ENCODE measurements around the gene ABI3BP. TPM values are rescaled to one million over a fixed set of nuclear protein-coding genes. Genes with fewer than 3 reads are reported as not detected.

The ABI3BP gene
- total and polyA plus RNA-seq, 10 of the 15 experiments (the other 5 are each of a cell fraction or from before 2014, with no cell fraction given): 0.03 to 0.42 (median 0.11) TPM; not detected in 4

DNA sequence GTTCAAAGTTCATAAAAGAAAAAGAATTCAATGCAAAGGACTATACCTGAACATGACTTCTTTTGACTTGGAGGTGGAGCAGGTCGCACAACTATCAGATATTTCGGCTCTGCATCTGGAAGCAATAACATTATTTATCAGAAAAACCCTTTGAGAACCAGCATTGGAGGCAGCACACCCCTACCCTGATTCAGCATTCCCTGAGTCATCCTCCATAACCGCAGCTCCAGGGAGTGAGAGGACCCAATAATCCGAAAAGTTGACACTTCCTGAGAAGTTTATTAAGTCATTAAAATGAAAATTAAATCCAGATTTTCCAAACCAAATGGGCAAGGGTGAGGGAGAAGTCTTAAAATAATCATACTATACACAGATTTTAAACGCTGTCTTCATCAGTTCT, 90.6 kb downstream of the ABI3BP start (continued):
- TF ChIP-seq, protein P1, sequence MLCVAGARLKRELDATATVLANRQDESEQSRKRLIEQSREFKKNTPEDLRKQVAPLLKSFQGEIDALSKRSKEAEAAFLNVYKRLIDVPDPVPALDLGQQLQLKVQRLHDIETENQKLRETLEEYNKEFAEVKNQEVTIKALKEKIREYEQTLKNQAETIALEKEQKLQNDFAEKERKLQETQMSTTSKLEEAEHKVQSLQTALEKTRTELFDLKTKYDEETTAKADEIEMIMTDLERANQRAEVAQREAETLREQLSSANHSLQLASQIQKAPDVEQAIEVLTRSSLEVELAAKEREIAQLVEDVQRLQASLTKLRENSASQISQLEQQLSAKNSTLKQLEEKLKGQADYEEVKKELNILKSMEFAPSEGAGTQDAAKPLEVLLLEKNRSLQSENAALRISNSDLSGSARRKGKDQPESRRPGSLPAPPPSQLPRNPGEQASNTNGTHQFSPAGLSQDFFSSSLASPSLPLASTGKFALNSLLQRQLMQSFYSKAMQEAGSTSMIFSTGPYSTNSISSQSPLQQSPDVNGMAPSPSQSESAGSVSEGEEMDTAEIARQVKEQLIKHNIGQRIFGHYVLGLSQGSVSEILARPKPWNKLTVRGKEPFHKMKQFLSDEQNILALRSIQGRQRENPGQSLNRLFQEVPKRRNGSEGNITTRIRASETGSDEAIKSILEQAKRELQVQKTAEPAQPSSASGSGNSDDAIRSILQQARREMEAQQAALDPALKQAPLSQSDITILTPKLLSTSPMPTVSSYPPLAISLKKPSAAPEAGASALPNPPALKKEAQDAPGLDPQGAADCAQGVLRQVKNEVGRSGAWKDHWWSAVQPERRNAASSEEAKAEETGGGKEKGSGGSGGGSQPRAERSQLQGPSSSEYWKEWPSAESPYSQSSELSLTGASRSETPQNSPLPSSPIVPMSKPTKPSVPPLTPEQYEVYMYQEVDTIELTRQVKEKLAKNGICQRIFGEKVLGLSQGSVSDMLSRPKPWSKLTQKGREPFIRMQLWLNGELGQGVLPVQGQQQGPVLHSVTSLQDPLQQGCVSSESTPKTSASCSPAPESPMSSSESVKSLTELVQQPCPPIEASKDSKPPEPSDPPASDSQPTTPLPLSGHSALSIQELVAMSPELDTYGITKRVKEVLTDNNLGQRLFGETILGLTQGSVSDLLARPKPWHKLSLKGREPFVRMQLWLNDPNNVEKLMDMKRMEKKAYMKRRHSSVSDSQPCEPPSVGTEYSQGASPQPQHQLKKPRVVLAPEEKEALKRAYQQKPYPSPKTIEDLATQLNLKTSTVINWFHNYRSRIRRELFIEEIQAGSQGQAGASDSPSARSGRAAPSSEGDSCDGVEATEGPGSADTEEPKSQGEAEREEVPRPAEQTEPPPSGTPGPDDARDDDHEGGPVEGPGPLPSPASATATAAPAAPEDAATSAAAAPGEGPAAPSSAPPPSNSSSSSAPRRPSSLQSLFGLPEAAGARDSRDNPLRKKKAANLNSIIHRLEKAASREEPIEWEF (IDR thresholded peaks at IDR 0.05; ENCODE audit: insufficient replicate concordance, low read depth, low read length): no peak
- TF ChIP-seq FOS (IDR thresholded peaks at IDR 0.05; ENCODE audit: borderline replicate concordance, extremely low read depth, insufficient read length): no peak
- TF ChIP-seq YBX1 (IDR thresholded peaks at IDR 0.05): no peak
- TF ChIP-seq HCFC1 (IDR thresholded peaks at IDR 0.05; ENCODE audit: low read length): no peak
- TF ChIP-seq, protein P2, sequence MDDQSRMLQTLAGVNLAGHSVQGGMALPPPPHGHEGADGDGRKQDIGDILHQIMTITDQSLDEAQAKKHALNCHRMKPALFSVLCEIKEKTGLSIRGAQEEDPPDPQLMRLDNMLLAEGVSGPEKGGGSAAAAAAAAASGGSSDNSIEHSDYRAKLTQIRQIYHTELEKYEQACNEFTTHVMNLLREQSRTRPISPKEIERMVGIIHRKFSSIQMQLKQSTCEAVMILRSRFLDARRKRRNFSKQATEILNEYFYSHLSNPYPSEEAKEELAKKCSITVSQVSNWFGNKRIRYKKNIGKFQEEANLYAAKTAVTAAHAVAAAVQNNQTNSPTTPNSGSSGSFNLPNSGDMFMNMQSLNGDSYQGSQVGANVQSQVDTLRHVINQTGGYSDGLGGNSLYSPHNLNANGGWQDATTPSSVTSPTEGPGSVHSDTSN (IDR thresholded peaks at IDR 0.05; ENCODE audit: insufficient replicate concordance, low read depth, low read length): no peak
- TF ChIP-seq, protein P3, sequence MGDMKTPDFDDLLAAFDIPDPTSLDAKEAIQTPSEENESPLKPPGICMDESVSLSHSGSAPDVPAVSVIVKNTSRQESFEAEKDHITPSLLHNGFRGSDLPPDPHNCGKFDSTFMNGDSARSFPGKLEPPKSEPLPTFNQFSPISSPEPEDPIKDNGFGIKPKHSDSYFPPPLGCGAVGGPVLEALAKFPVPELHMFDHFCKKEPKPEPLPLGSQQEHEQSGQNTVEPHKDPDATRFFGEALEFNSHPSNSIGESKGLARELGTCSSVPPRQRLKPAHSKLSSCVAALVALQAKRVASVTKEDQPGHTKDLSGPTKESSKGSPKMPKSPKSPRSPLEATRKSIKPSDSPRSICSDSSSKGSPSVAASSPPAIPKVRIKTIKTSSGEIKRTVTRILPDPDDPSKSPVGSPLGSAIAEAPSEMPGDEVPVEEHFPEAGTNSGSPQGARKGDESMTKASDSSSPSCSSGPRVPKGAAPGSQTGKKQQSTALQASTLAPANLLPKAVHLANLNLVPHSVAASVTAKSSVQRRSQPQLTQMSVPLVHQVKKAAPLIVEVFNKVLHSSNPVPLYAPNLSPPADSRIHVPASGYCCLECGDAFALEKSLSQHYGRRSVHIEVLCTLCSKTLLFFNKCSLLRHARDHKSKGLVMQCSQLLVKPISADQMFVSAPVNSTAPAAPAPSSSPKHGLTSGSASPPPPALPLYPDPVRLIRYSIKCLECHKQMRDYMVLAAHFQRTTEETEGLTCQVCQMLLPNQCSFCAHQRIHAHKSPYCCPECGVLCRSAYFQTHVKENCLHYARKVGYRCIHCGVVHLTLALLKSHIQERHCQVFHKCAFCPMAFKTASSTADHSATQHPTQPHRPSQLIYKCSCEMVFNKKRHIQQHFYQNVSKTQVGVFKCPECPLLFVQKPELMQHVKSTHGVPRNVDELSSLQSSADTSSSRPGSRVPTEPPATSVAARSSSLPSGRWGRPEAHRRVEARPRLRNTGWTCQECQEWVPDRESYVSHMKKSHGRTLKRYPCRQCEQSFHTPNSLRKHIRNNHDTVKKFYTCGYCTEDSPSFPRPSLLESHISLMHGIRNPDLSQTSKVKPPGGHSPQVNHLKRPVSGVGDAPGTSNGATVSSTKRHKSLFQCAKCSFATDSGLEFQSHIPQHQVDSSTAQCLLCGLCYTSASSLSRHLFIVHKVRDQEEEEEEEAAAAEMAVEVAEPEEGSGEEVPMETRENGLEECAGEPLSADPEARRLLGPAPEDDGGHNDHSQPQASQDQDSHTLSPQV (IDR thresholded peaks at IDR 0.05): no peak
